ENCODE data around the gene SCMH1.

The SCMH1 gene

GRCh38 chr1:40986956-40987355 lies 255.2 kb downstream of the SCMH1 start:
- Histone ChIP-seq H3K4me3 (ENCODE audit: low read depth, low read length) (no peak overlapping the region), H3K9me3 (ENCODE audit: control insufficient read depth, insufficient read depth, low read depth, low read length) (no peaks in the 10 kb centered on the region), H3K4me1 (ENCODE audit: control insufficient read depth, insufficient read depth, low read length) (0 out of 2 replicates have a peak, but pooled peaks cover 2% of the 10 kb centered on the region), H3K27ac (ENCODE audit: extremely low read depth, low read depth, low read length) (no peak overlapping the region), H3K36me3 (ENCODE audit: control insufficient read depth in 2 of 2, insufficient read depth in 1 of 2, low read length in 2 of 2) (peaks cover 37 to 95% of the 10 kb centered on the region in 2 experiments)
- POLR2A ChIA-PET: interaction anchor here (1.4 kb wide), 1 partner anchor 8 kb away, joined by 4 read pairs; no protein-coding TSS in a partner anchor
- TF ChIP-seq FEZF1 (tag by site-specific recombination; IDR thresholded peaks at IDR 0.05) (no peak), ZNF2 (tag by site-specific recombination; IDR thresholded peaks at IDR 0.05) (no peak), IKZF3 (tag by site-specific recombination; IDR thresholded peaks at IDR 0.05) (no peak), ZNF488 (tag by site-specific recombination; IDR thresholded peaks at IDR 0.05) (no peak), YY1 (tag by site-specific recombination; IDR thresholded peaks at IDR 0.05) (no peak), GFI1B (tag by site-specific recombination; IDR thresholded peaks at IDR 0.05) (no peak), ZNF140 (tag by site-specific recombination; IDR thresholded peaks at IDR 0.05) (no peak), PRDM2 (tag by site-specific recombination; IDR thresholded peaks at IDR 0.05; ENCODE audit: borderline replicate concordance) (no peak), ZFP37 (tag by site-specific recombination; IDR thresholded peaks at IDR 0.05) (no peak), ATF2 (tag by site-specific recombination; IDR thresholded peaks at IDR 0.05; ENCODE audit: low read depth) (no peak), ZNF423 (tag by site-specific recombination; IDR thresholded peaks at IDR 0.05) (no peak), ZNF473 (tag by site-specific recombination; IDR thresholded peaks at IDR 0.05) (no peak), ZNF239 (tag by site-specific recombination; IDR thresholded peaks at IDR 0.05) (no peak), ZNF362 (tag by site-specific recombination; IDR thresholded peaks at IDR 0.05) (no peak)
- CTCF ChIA-PET: interaction anchor here (0.6 to 1.5 kb wide), 2 partner anchors 17 to 469 kb away, joined by 3 to 5 read pairs; no protein-coding TSS in a partner anchor

- Histone ChIP-seq H3K36me3 (ENCODE audit: control insufficient read depth in 2 of 2, insufficient read depth in 1 of 2, low read length in 2 of 2) (peaks cover 31 to 94% of the 10 kb centered on the region in 2 experiments), H3K9me3 (ENCODE audit: control insufficient read depth, insufficient read depth, low read depth, low read length) (no peaks in the 10 kb centered on the region), H3K4me1 (ENCODE audit: control insufficient read depth, insufficient read depth, low read length) (0 out of 2 replicates have a peak, but pooled peaks cover 4% of the 10 kb centered on the region), H3K4me3 (ENCODE audit: low read depth, low read length) (no peak overlapping the region), H3K27ac (ENCODE audit: extremely low read depth, low read depth, low read length) (no peak overlapping the region)
- CTCF ChIA-PET: no interaction called here
- POLR2A ChIA-PET: interaction anchor here (1.4 to 1.7 kb wide), 2 partner anchors 9 to 17 kb away, joined by 4 read pairs; no protein-coding TSS in a partner anchor
- no peak for TF ChIP-seq PRDM4 (tag by site-specific recombination; IDR thresholded peaks at IDR 0.05)
- TF ChIP-seq MZF1 (tag by site-specific recombination; IDR thresholded peaks at IDR 0.05; ENCODE audit: borderline replicate concordance): no peak
- no peak for TF ChIP-seq ZNF404 (tag by site-specific recombination; IDR thresholded peaks at IDR 0.05)
- no peak for TF ChIP-seq REST (tag by site-specific recombination; IDR thresholded peaks at IDR 0.05)
- no peak for TF ChIP-seq ZNF416 (tag by site-specific recombination; IDR thresholded peaks at IDR 0.05)
Measured at GRCh38 chr1:40986328-40986783, 255.8 kb downstream of the SCMH1 start.
